Activated naive CD4-positive, alpha-beta T cell treated with anti-CD3 and anti-CD28 coated beads, Interleukin-2, amount 50 U/mL, for 24 hours (primary cell): Measurements from ENCODE around the gene TPST1.
A peak's percentile ranks its signal among the peaks of the same experiment; 100 is the strongest.
"Not testable (repeated sequence)": the region's sequence is repeated elsewhere in the genome, so short reads cannot be mapped to it uniquely, and the experiment has no call there.

ENCODE experiments used
- H3K27ac Mint-ChIP-seq: one replicate; pipeline ENCODE4 v1.8.0; 2021; ENCODE audit warnings: mild to moderate bottlenecking, mixed read lengths
- H3K27me3 Mint-ChIP-seq: one replicate; pipeline ENCODE4 v1.8.0; 2021; ENCODE audit warnings: mixed read lengths
- H3K36me3 Mint-ChIP-seq: one replicate; pipeline ENCODE4 v1.8.0; 2021; ENCODE audit warnings: mixed read lengths
- H3K4me1 Mint-ChIP-seq: one replicate; pipeline ENCODE4 v1.8.0; 2021; ENCODE audit warnings: mixed read lengths
- H3K4me3 Mint-ChIP-seq: one replicate; pipeline ENCODE4 v1.8.0; 2021; ENCODE audit warnings: mild to moderate bottlenecking, mixed read lengths
- H3K9me3 Mint-ChIP-seq: one replicate; pipeline ENCODE4 v1.8.0; 2021; ENCODE audit warnings: mixed read lengths

TPST1 gene

GRCh38 chr7:66207540-66207939 is 2.4 kb downstream of the TPST1 start:
- peaks cover 46% of the 10 kb centered on the region for H3K4me1 Mint-ChIP-seq
- no peaks in the 10 kb centered on the region for H3K9me3 Mint-ChIP-seq
- H3K4me3 Mint-ChIP-seq: peak overlapping the region; percentile 86
- no peaks in the 10 kb centered on the region for H3K36me3 Mint-ChIP-seq
- H3K27me3 Mint-ChIP-seq: no peaks in the 10 kb centered on the region
- H3K27ac Mint-ChIP-seq: peak overlapping the region; percentile 66

GRCh38 chr7:66211429-66211828 is 6.3 kb downstream of the TPST1 start:
- H3K36me3 Mint-ChIP-seq: no peaks in the 10 kb centered on the region
- H3K9me3 Mint-ChIP-seq: no peaks in the 10 kb centered on the region
- peaks cover 40% of the 10 kb centered on the region for H3K4me1 Mint-ChIP-seq
- no peaks in the 10 kb centered on the region for H3K27me3 Mint-ChIP-seq
- H3K4me3 Mint-ChIP-seq: no peak overlapping the region
- H3K27ac Mint-ChIP-seq: peak overlapping the region; percentile 24

GRCh38 chr7:66213637-66214036 is 8.5 kb downstream of the TPST1 start:
- Mint-ChIP-seq H3K4me1 (peaks cover 18% of the 10 kb centered on the region), H3K4me3 (no peak overlapping the region), H3K27ac (peak overlapping the region; percentile 79), H3K9me3 (no peaks in the 10 kb centered on the region), H3K36me3 (no peaks in the 10 kb centered on the region), H3K27me3 (no peaks in the 10 kb centered on the region)

GRCh38 chr7:66216687-66217086 is 11.6 kb downstream of the TPST1 start:
- H3K27ac Mint-ChIP-seq: no peak overlapping the region
- H3K9me3 Mint-ChIP-seq: no peaks in the 10 kb centered on the region
- H3K4me3 Mint-ChIP-seq: no peak overlapping the region
- H3K36me3 Mint-ChIP-seq: no peaks in the 10 kb centered on the region
- H3K4me1 Mint-ChIP-seq: peaks cover 20% of the 10 kb centered on the region
- no peaks in the 10 kb centered on the region for H3K27me3 Mint-ChIP-seq

GRCh38 chr7:66219805-66220204 is 14.7 kb downstream of the TPST1 start:
- Mint-ChIP-seq H3K9me3 (no peaks in the 10 kb centered on the region), H3K27ac (no peak overlapping the region), H3K4me1 (peaks cover 9% of the 10 kb centered on the region), H3K27me3 (no peaks in the 10 kb centered on the region), H3K36me3 (no peaks in the 10 kb centered on the region), H3K4me3 (no peak overlapping the region)

- H3K27ac Mint-ChIP-seq: no peak overlapping the region
These were observed 16.3 kb downstream of the TPST1 start for GRCh38 chr7:66221442-66221841.

GRCh38 chr7:66227808-66228207 is 22.7 kb downstream of the TPST1 start:
- no peaks in the 10 kb centered on the region for H3K9me3 Mint-ChIP-seq
- no peaks in the 10 kb centered on the region for H3K4me1 Mint-ChIP-seq
- no peak overlapping the region for H3K27ac Mint-ChIP-seq
- H3K27me3 Mint-ChIP-seq: no peaks in the 10 kb centered on the region
- peaks cover 3% of the 10 kb centered on the region for H3K36me3 Mint-ChIP-seq
- H3K4me3 Mint-ChIP-seq: no peak overlapping the region

More at GRCh38 chr7:66221442-66221841, 16.3 kb downstream of the TPST1 start:
- Mint-ChIP-seq H3K27me3 (no peaks in the 10 kb centered on the region), H3K4me1 (peaks cover 9% of the 10 kb centered on the region), H3K4me3 (no peak overlapping the region), H3K9me3 (no peaks in the 10 kb centered on the region), H3K36me3 (no peaks in the 10 kb centered on the region)

GRCh38 chr7:66231326-66232216 is 26.4 kb downstream of the TPST1 start:
- H3K4me3 Mint-ChIP-seq, H3K36me3 Mint-ChIP-seq, H3K27ac Mint-ChIP-seq, H3K9me3 Mint-ChIP-seq, H3K27me3 Mint-ChIP-seq, H3K4me1 Mint-ChIP-seq: not testable (repeated sequence)

GRCh38 chr7:66233638-66234037 is 28.5 kb downstream of the TPST1 start:
- Mint-ChIP-seq H3K9me3 (no peaks in the 10 kb centered on the region), H3K27me3 (no peaks in the 10 kb centered on the region), H3K27ac (no peak overlapping the region), H3K4me3 (no peak overlapping the region), H3K36me3 (peaks cover 3% of the 10 kb centered on the region), H3K4me1 (peaks cover 5% of the 10 kb centered on the region)

GRCh38 chr7:66236713-66237303 is 31.7 kb downstream of the TPST1 start:
- Mint-ChIP-seq H3K4me3 (no peak overlapping the region), H3K36me3 (no peaks in the 10 kb centered on the region), H3K9me3 (no peaks in the 10 kb centered on the region), H3K4me1 (peaks cover 5% of the 10 kb centered on the region), H3K27ac (no peak overlapping the region), H3K27me3 (no peaks in the 10 kb centered on the region)

GRCh38 chr7:66237906-66238772 is 33.0 kb downstream of the TPST1 start:
- Mint-ChIP-seq H3K4me1 (peaks cover 5% of the 10 kb centered on the region), H3K27me3 (no peaks in the 10 kb centered on the region), H3K27ac (no peak overlapping the region), H3K9me3 (no peaks in the 10 kb centered on the region), H3K4me3 (no peak overlapping the region), H3K36me3 (no peaks in the 10 kb centered on the region)

- Mint-ChIP-seq H3K4me3 (no peak overlapping the region), H3K27me3 (no peaks in the 10 kb centered on the region), H3K36me3 (no peaks in the 10 kb centered on the region), H3K4me1 (peaks cover 5% of the 10 kb centered on the region), H3K27ac (no peak overlapping the region), H3K9me3 (no peaks in the 10 kb centered on the region)
These were observed 33.8 kb downstream of the TPST1 start for GRCh38 chr7:66238773-66239466.

- Mint-ChIP-seq H3K4me1 (peaks cover 5% of the 10 kb centered on the region), H3K27me3 (no peaks in the 10 kb centered on the region), H3K4me3 (no peak overlapping the region), H3K36me3 (no peaks in the 10 kb centered on the region), H3K27ac (no peak overlapping the region), H3K9me3 (no peaks in the 10 kb centered on the region)
These were observed 34.3 kb downstream of the TPST1 start for GRCh38 chr7:66239467-66239856.

- no peaks in the 10 kb centered on the region for H3K4me1 Mint-ChIP-seq
- H3K4me3 Mint-ChIP-seq: no peak overlapping the region
- H3K27ac Mint-ChIP-seq: no peak overlapping the region
- H3K9me3 Mint-ChIP-seq: no peaks in the 10 kb centered on the region
- no peaks in the 10 kb centered on the region for H3K27me3 Mint-ChIP-seq
- no peaks in the 10 kb centered on the region for H3K36me3 Mint-ChIP-seq
These were observed 39.9 kb downstream of the TPST1 start for GRCh38 chr7:66245008-66245407.

- H3K27ac Mint-ChIP-seq: no peak overlapping the region
These were observed 41.5 kb downstream of the TPST1 start for GRCh38 chr7:66246554-66247171.

More at GRCh38 chr7:66246554-66247171, 41.5 kb downstream of the TPST1 start:
- H3K9me3 Mint-ChIP-seq: no peaks in the 10 kb centered on the region
- no peaks in the 10 kb centered on the region for H3K27me3 Mint-ChIP-seq
- no peaks in the 10 kb centered on the region for H3K4me1 Mint-ChIP-seq
- no peaks in the 10 kb centered on the region for H3K36me3 Mint-ChIP-seq
- H3K4me3 Mint-ChIP-seq: no peak overlapping the region
